Panc1 (cell line): ENCODE data around the gene ADGRF1. TPM values are rescaled to one million over a fixed set of nuclear protein-coding genes. Genes with fewer than 3 reads are reported as not detected.

Experiments
- ATAC-seq: fragments of 200-7000 bp; cut with Tn5 transposase; 2 replicates; pipeline ENCODE4 v1.9.1; 2020; ENCODE audit warnings: mild to moderate bottlenecking, moderate library complexity
- BruUV-seq: library from RNA; stranded (reverse); fragments of 400-500 nt; replicated peaks from 2 replicates; lab custom pipeline; 2021; lab: Mats Ljungman, UMichigan
- CTCF ChIA-PET: fragments of 300-600 bp; sonication (Branson Sonifier 250); formaldehyde crosslinking; loops from one replicate; lab custom pipeline; 2022; ENCODE audit warnings: antibody characterized with exemption; lab: Charles Lee
- POLR2A ChIA-PET: fragments of 300-600 bp; sonication (Branson Sonifier 250); formaldehyde crosslinking; loops from one replicate; lab custom pipeline; 2022; ENCODE audit warnings: antibody characterized with exemption; lab: Charles Lee
- DNase-seq: peaks from one replicate; pipeline ENCODE4 v3.0.0-alpha.2; 2010; ENCODE audit warnings: low read depth, low spot score
- H3K27ac ChIP-seq: 2 replicates; pipeline ENCODE4 v1.5.1; 2011; ENCODE audit warnings: mild to moderate bottlenecking, low read length, inconsistent platforms
- H3K27me3 ChIP-seq: fragments of 200-500 bp; sonication (Bioruptor generic); 2 replicates; pipeline ENCODE4 v1.6.0; 2014; ENCODE audit warnings: low read length, inconsistent platforms; ENCODE audit not compliant: control insufficient read depth, insufficient read depth
- H3K36me3 ChIP-seq: fragments of 200-500 bp; sonication (Bioruptor generic); 2 replicates; pipeline ENCODE4 v1.5.1; 2014; ENCODE audit warnings: inconsistent platforms, mild to moderate bottlenecking, low read length, moderate library complexity; ENCODE audit not compliant: control insufficient read depth, insufficient read depth
- H3K4me1 ChIP-seq: 2 replicates; pipeline ENCODE4 v1.5.1; 2011; ENCODE audit warnings: inconsistent platforms, mild to moderate bottlenecking, low read length, moderate library complexity; ENCODE audit not compliant: control insufficient read depth, insufficient read depth
- H3K4me3 ChIP-seq, 2 experiments: 2 replicates each; pipeline ENCODE4 v1.5.1; 2011 to 2012; ENCODE audit warnings: low read depth in 2 of 2, low read length in 2 of 2, mild to moderate bottlenecking in 2 of 2, inconsistent platforms in 1 of 2, moderate library complexity in 1 of 2
- H3K9me3 ChIP-seq: fragments of 200-500 bp; sonication (Bioruptor generic); 2 replicates; pipeline ENCODE4 v1.5.1; 2014; ENCODE audit warnings: low read depth, mild to moderate bottlenecking, inconsistent platforms, low read length, moderate library complexity; ENCODE audit not compliant: control insufficient read depth, insufficient read depth
- POLR2AphosphoS5 ChIP-seq: IDR thresholded peaks from 2 replicates; pipeline ENCODE4 v1.6.1; 2012; ENCODE audit warnings: mild to moderate bottlenecking, low read depth, low read length, moderate library complexity
- SIN3A ChIP-seq: IDR thresholded peaks from 2 replicates; pipeline ENCODE4 v1.6.1; 2012; ENCODE audit warnings: low read depth, mild to moderate bottlenecking, low read length, moderate library complexity, borderline replicate concordance; ENCODE audit not compliant: insufficient read depth
- TCF7L2 ChIP-seq: IDR thresholded peaks from 2 replicates; pipeline ENCODE4 v1.6.1; 2011; ENCODE audit warnings: mild to moderate bottlenecking, low read depth, low read length, inconsistent platforms
- in situ Hi-C: cut with HindIII; loops from 2 replicates; pipeline ENCODE4 v1.10.0; 2016; ENCODE audit warnings: low sequenced_read_pairs, low pct_unique_long_range_greater_than_20kb
- intact Hi-C: fragments of 100-400 bp; cut with micrococcal nuclease; formaldehyde crosslinking; loops from one replicate; pipeline ENCODE4 v1.10.0; 2022; ENCODE audit not compliant: unreplicated experiment
- total RNA-seq: library from RNA; stranded (reverse); gene quantifications from one replicate; pipeline ENCODE4 v1.2.1, GENCODE V29; 2021; ENCODE audit not compliant: unreplicated experiment
- TF ChIP-seq, protein P1 (sequence below), 2 experiments: IDR thresholded peaks; 2 replicates each; pipeline ENCODE4 v1.6.1; 2011 to 2012; ENCODE audit warnings: low read depth in 2 of 2, control low read depth in 1 of 2, low read length in 1 of 2, mild to moderate bottlenecking in 1 of 2, moderate library complexity in 1 of 2; ENCODE audit not compliant: insufficient read depth in 1 of 2
- TF ChIP-seq, protein P2 (sequence below): fragments of 450-650 bp; IDR thresholded peaks from 2 replicates; pipeline ENCODE4 v1.5.1; 2017; ENCODE audit warnings: mild to moderate bottlenecking

ADGRF1 gene
- total RNA-seq, 1 experiment from 2014 or later: 0.95 TPM

GRCh38 chr6:46972531-46972930 is 69.6 kb downstream of the ADGRF1 start:
- TF ChIP-seq, protein P1, sequence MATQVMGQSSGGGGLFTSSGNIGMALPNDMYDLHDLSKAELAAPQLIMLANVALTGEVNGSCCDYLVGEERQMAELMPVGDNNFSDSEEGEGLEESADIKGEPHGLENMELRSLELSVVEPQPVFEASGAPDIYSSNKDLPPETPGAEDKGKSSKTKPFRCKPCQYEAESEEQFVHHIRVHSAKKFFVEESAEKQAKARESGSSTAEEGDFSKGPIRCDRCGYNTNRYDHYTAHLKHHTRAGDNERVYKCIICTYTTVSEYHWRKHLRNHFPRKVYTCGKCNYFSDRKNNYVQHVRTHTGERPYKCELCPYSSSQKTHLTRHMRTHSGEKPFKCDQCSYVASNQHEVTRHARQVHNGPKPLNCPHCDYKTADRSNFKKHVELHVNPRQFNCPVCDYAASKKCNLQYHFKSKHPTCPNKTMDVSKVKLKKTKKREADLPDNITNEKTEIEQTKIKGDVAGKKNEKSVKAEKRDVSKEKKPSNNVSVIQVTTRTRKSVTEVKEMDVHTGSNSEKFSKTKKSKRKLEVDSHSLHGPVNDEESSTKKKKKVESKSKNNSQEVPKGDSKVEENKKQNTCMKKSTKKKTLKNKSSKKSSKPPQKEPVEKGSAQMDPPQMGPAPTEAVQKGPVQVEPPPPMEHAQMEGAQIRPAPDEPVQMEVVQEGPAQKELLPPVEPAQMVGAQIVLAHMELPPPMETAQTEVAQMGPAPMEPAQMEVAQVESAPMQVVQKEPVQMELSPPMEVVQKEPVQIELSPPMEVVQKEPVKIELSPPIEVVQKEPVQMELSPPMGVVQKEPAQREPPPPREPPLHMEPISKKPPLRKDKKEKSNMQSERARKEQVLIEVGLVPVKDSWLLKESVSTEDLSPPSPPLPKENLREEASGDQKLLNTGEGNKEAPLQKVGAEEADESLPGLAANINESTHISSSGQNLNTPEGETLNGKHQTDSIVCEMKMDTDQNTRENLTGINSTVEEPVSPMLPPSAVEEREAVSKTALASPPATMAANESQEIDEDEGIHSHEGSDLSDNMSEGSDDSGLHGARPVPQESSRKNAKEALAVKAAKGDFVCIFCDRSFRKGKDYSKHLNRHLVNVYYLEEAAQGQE (IDR thresholded peaks at IDR 0.05; ENCODE audit: insufficient read depth in 1 of 2, low read depth in 2 of 2, low read length in 1 of 2): no peak
- TF ChIP-seq SIN3A (no peak), POLR2AphosphoS5 (no peak), TCF7L2 (no peak)
- TF ChIP-seq, protein P2, sequence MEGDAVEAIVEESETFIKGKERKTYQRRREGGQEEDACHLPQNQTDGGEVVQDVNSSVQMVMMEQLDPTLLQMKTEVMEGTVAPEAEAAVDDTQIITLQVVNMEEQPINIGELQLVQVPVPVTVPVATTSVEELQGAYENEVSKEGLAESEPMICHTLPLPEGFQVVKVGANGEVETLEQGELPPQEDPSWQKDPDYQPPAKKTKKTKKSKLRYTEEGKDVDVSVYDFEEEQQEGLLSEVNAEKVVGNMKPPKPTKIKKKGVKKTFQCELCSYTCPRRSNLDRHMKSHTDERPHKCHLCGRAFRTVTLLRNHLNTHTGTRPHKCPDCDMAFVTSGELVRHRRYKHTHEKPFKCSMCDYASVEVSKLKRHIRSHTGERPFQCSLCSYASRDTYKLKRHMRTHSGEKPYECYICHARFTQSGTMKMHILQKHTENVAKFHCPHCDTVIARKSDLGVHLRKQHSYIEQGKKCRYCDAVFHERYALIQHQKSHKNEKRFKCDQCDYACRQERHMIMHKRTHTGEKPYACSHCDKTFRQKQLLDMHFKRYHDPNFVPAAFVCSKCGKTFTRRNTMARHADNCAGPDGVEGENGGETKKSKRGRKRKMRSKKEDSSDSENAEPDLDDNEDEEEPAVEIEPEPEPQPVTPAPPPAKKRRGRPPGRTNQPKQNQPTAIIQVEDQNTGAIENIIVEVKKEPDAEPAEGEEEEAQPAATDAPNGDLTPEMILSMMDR: no peak
- no TSS peak for BruUV-seq
- CTCF ChIA-PET: no interaction called here
- ATAC-seq (no peak), DNase-seq (no peak)
- in situ Hi-C loops: no loop called here
- no peaks in the 10 kb centered on the region for H3K27me3 ChIP-seq
- no peaks in the 10 kb centered on the region for H3K9me3 ChIP-seq
- H3K4me3 ChIP-seq: no peak overlapping the region
- intact Hi-C loops: no loop called here
- no peaks in the 10 kb centered on the region for H3K4me1 ChIP-seq
- H3K36me3 ChIP-seq: no peaks in the 10 kb centered on the region
- POLR2A ChIA-PET: no interaction called here
- H3K27ac ChIP-seq: no peak overlapping the region

DNA sequence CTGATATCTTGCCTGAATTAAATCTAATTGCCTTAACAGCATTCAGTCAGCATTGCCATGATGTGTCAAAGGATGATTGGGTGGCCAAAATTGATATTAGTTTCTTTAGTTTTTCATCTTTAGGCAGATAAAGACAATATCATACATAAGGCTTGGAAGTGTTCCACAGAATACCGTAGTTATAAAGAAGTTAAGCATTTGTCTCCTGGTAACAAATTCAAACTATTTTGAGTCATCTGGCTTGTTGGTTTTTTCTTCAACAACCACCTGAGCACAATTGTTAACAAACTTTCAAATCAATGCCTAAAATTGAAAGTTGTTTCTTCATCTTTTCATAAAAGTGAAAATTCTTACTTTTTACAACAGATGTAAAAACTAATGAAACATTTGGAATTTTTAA is 72.9 kb downstream of the ADGRF1 start:
- intact Hi-C loops (no loop called here), in situ Hi-C loops (no loop called here)
- CTCF ChIA-PET: no interaction called here
- TF ChIP-seq POLR2AphosphoS5 (no peak), SIN3A (no peak), TCF7L2 (no peak)
- TF ChIP-seq, protein P2: no peak
- TF ChIP-seq, protein P1 (IDR thresholded peaks at IDR 0.05; ENCODE audit: insufficient read depth in 1 of 2, low read depth in 2 of 2, low read length in 1 of 2): no peak
- Histone ChIP-seq H3K4me3 (no peak overlapping the region), H3K27ac (no peak overlapping the region), H3K27me3 (no peaks in the 10 kb centered on the region; the same call in 1 of the 2 replicates), H3K4me1 (no peaks in the 10 kb centered on the region), H3K9me3 (no peaks in the 10 kb centered on the region), H3K36me3 (no peaks in the 10 kb centered on the region)
- ATAC-seq (no peak), DNase-seq (no peak)
- POLR2A ChIA-PET: no interaction called here
- no TSS peak for BruUV-seq
